Naive thymus-derived CD4-positive, alpha-beta T cell (primary cell): ENCODE data around the gene MAP3K4. TPM values are rescaled to one million over a fixed set of nuclear protein-coding genes. Genes with fewer than 3 reads are reported as not detected.

Experiments
- ATAC-seq: fragments of 150-1000 bp; cut with Tn5 transposase; 2 replicates; pipeline ENCODE4 v1.10.0; 2021; ENCODE audit warnings: mild to moderate bottlenecking, moderate library complexity
- CTCF ChIA-PET: fragments of 350-600 bp; sonication (Branson Sonifier 250); formaldehyde crosslinking; loops from one replicate; lab custom pipeline; 2021; ENCODE audit warnings: antibody characterized with exemption; lab: Charles Lee
- POLR2A ChIA-PET: fragments of 350-600 bp; sonication (Branson Sonifier 250); formaldehyde crosslinking; loops from one replicate; lab custom pipeline; 2021; ENCODE audit warnings: antibody characterized with exemption, inconsistent platforms; lab: Charles Lee
- DNase-seq, 9 donors: peaks; one replicate each; pipeline versions ENCODE4 v3.0.0 to v3.0.0-alpha.2; 2020 to 2022; ENCODE audit warnings: mixed read lengths in 1 of 9
- H3K27ac ChIP-seq: one replicate; pipeline ENCODE4 v1.7.0; 2013; ENCODE audit warnings: mild to moderate bottlenecking, low read depth, low read length, moderate library complexity
- H3K27me3 ChIP-seq, 2 donors: one replicate each; pipeline ENCODE4 v1.7.0; 2013; ENCODE audit warnings: low read length in 2 of 2, mild to moderate bottlenecking in 2 of 2, moderate library complexity in 2 of 2; ENCODE audit not compliant: control insufficient read depth in 2 of 2, insufficient read depth in 2 of 2
- H3K36me3 ChIP-seq, 3 experiments: 1 replicate in 2 of 3; 2 replicates in 1 of 3; pipeline ENCODE4 v1.7.0; 2013; ENCODE audit warnings: low read length in 3 of 3, mild to moderate bottlenecking in 3 of 3, moderate library complexity in 1 of 3; ENCODE audit not compliant: insufficient read depth in 3 of 3, control insufficient read depth in 2 of 3
- H3K4me1 ChIP-seq, 2 donors: one replicate each; pipeline ENCODE4 v1.7.0; 2013; ENCODE audit warnings: low read length in 2 of 2, mild to moderate bottlenecking in 2 of 2, moderate library complexity in 1 of 2; ENCODE audit not compliant: control insufficient read depth in 2 of 2, insufficient read depth in 2 of 2
- H3K4me3 ChIP-seq: 2 replicates; pipeline ENCODE4 v1.7.0; 2013; ENCODE audit warnings: mild to moderate bottlenecking, low read length
- H3K9me3 ChIP-seq, 3 experiments: 1 replicate in 2 of 3; 2 replicates in 1 of 3; pipeline ENCODE4 v1.7.0; 2013; ENCODE audit warnings: low read length in 3 of 3; ENCODE audit not compliant: control insufficient read depth in 2 of 3
- H3K27ac Mint-ChIP-seq, 9 donors: one replicate each; pipeline ENCODE4 v1.8.0; 2020 to 2022; ENCODE audit warnings: mixed read lengths in 9 of 9, mild to moderate bottlenecking in 8 of 9, moderate library complexity in 5 of 9, inconsistent platforms in 2 of 9
- H3K27me3 Mint-ChIP-seq, 5 donors: one replicate each; pipeline ENCODE4 v1.8.0; 2021 to 2022; ENCODE audit warnings: mixed read lengths in 5 of 5, mild to moderate bottlenecking in 1 of 5
- H3K36me3 Mint-ChIP-seq, 5 donors: one replicate each; pipeline ENCODE4 v1.8.0; 2020 to 2022; ENCODE audit warnings: mixed read lengths in 5 of 5, mild to moderate bottlenecking in 3 of 5, inconsistent platforms in 1 of 5
- H3K4me1 Mint-ChIP-seq, 7 donors: one replicate each; pipeline ENCODE4 v1.8.0; 2020 to 2022; ENCODE audit warnings: mixed read lengths in 7 of 7, mild to moderate bottlenecking in 3 of 7, inconsistent platforms in 1 of 7
- H3K4me3 Mint-ChIP-seq, 10 donors: one replicate each; pipeline ENCODE4 v1.8.0; 2020 to 2022; ENCODE audit warnings: mild to moderate bottlenecking in 10 of 10, mixed read lengths in 10 of 10, moderate library complexity in 6 of 10, inconsistent platforms in 2 of 10
- H3K9me3 Mint-ChIP-seq, 11 donors: one replicate each; pipeline ENCODE4 v1.8.0; 2020 to 2022; ENCODE audit warnings: mixed read lengths in 11 of 11, mild to moderate bottlenecking in 4 of 11, inconsistent platforms in 1 of 11, moderate library complexity in 1 of 11
- intact Hi-C, 2 donors: fragments of 100-400 bp; cut with micrococcal nuclease; formaldehyde crosslinking; loops; one replicate each; pipeline ENCODE4 v1.15.1; 2023
- polyA plus RNA-seq, 2 donors: library from polyadenylated mRNA; unstranded; fragments of 300-500 nt; fragmentation: Illumina TruSeq; gene quantifications; one replicate each; pipeline ENCODE4 v1.2.3, GENCODE V29; 2021
- total RNA-seq, 6 experiments: library from RNA in 5 of 6; stranded (reverse) in 5 of 6; gene quantifications; 1 replicate in 5 of 6; 2 replicates in 1 of 6; pipeline ENCODE4 v1.2.3 and lab custom pipeline; 2021 to 2026

MAP3K4 gene
- total and polyA plus RNA-seq, 7 experiments from 2014 or later, result 4.5 to 81.2 (median 55.4) TPM

- Mint-ChIP-seq H3K27me3 (no peaks in the 10 kb centered on the region), H3K27ac (peak overlapping the region in 1 of 9 donors; percentile 2), H3K36me3 (peaks cover 13 to 67% (median 35%) of the 10 kb centered on the region in 5 donors), H3K9me3 (no peaks in the 10 kb centered on the region), H3K4me1 (peaks cover 0 to 17% (median 11%) of the 10 kb centered on the region in 7 donors), H3K4me3 (no peak overlapping the region)
- Histone ChIP-seq H3K4me3 (no peak overlapping the region), H3K4me1 (no peaks in the 10 kb centered on the region), H3K27me3 (no peaks in the 10 kb centered on the region), H3K9me3 (no peaks in the 10 kb centered on the region), H3K36me3 (peaks cover 3 to 35% (median 4%) of the 10 kb centered on the region in 3 experiments), H3K27ac (no peak overlapping the region)
- ChIA-PET CTCF (interaction anchor here (0.6 kb wide), 1 partner anchor 1794 kb away, joined by 4 read pairs; no protein-coding TSS in a partner anchor), POLR2A (no interaction called here)
- ATAC-seq (no peak), DNase-seq (no peak)
- intact Hi-C loops, result no loop called here
Measured at GRCh38 chr6:161038229-161039031, 46.9 kb downstream of the MAP3K4 start.

- CTCF ChIA-PET, result no interaction called here
Measured at GRCh38 chr6:161041274-161041673, 49.7 kb downstream of the MAP3K4 start.

GRCh38 chr6:161044335-161044734 is 52.8 kb downstream of the MAP3K4 start:
- Histone ChIP-seq H3K36me3 (peaks cover 0 to 29% (median 0%) of the 10 kb centered on the region in 3 experiments), H3K4me3 (no peak overlapping the region), H3K27ac (no peak overlapping the region), H3K9me3 (no peaks in the 10 kb centered on the region), H3K27me3 (no peaks in the 10 kb centered on the region), H3K4me1 (no peaks in the 10 kb centered on the region)
- Mint-ChIP-seq H3K4me3 (no peak overlapping the region), H3K36me3 (peaks cover 11 to 50% (median 25%) of the 10 kb centered on the region in 5 donors), H3K4me1 (peaks cover 0 to 22% (median 10%) of the 10 kb centered on the region in 7 donors), H3K27ac (no peak overlapping the region), H3K27me3 (no peaks in the 10 kb centered on the region), H3K9me3 (no peaks in the 10 kb centered on the region)
- ChIA-PET POLR2A (no interaction called here), CTCF (no interaction called here)
- intact Hi-C loops, result no loop called here
- ATAC-seq, result no peak
- DNase-seq, result no peak

More at GRCh38 chr6:161041274-161041673, 49.7 kb downstream of the MAP3K4 start:
- no peak for ATAC-seq
- Mint-ChIP-seq H3K36me3 (peaks cover 16 to 61% (median 27%) of the 10 kb centered on the region in 5 donors), H3K4me3 (no peak overlapping the region), H3K27ac (peak overlapping the region in 1 of 9 donors; percentile 36), H3K27me3 (no peaks in the 10 kb centered on the region), H3K9me3 (no peaks in the 10 kb centered on the region), H3K4me1 (peaks cover 0 to 14% (median 11%) of the 10 kb centered on the region in 7 donors)
- Histone ChIP-seq H3K27ac (no peak overlapping the region), H3K27me3 (no peaks in the 10 kb centered on the region), H3K4me1 (no peaks in the 10 kb centered on the region), H3K4me3 (no peak overlapping the region), H3K36me3 (peaks cover 0 to 38% (median 3%) of the 10 kb centered on the region in 3 experiments), H3K9me3 (no peaks in the 10 kb centered on the region)
- intact Hi-C loops, result no loop called here
- DNase-seq, result no peak
- POLR2A ChIA-PET, result no interaction called here

GRCh38 chr6:161048641-161049040 is 57.1 kb downstream of the MAP3K4 start:
- CTCF ChIA-PET, result no interaction called here
- no peak for DNase-seq

GRCh38 chr6:161050134-161050765 is 58.7 kb downstream of the MAP3K4 start:
- ChIA-PET CTCF (no interaction called here), POLR2A (no interaction called here)
- H3K4me3 Mint-ChIP-seq, result no peak overlapping the region
- H3K36me3 Mint-ChIP-seq, result peaks cover 5 to 45% (median 15%) of the 10 kb centered on the region in 5 donors
- no peaks in the 10 kb centered on the region for H3K27me3 Mint-ChIP-seq
- peaks cover 5 to 19% (median 10%) of the 10 kb centered on the region in 7 donors for H3K4me1 Mint-ChIP-seq
- Histone ChIP-seq H3K27ac (no peak overlapping the region), H3K27me3 (no peaks in the 10 kb centered on the region), H3K9me3 (no peaks in the 10 kb centered on the region), H3K4me1 (no peaks in the 10 kb centered on the region), H3K4me3 (no peak overlapping the region), H3K36me3 (peaks cover 0 to 17% (median 0%) of the 10 kb centered on the region in 3 experiments)
- intact Hi-C loops, result no loop called here
- ATAC-seq (no peak), DNase-seq (no peak)
- H3K9me3 Mint-ChIP-seq, result no peaks in the 10 kb centered on the region
- peak overlapping the region in 1 of 9 donors; percentile 28 for H3K27ac Mint-ChIP-seq

More at GRCh38 chr6:161048641-161049040, 57.1 kb downstream of the MAP3K4 start:
- POLR2A ChIA-PET, result no interaction called here
- H3K4me1 ChIP-seq, result no peaks in the 10 kb centered on the region
- H3K27ac Mint-ChIP-seq, result no peak overlapping the region
- no peaks in the 10 kb centered on the region for H3K9me3 ChIP-seq
- H3K27ac ChIP-seq, result no peak overlapping the region
- H3K9me3 Mint-ChIP-seq, result no peaks in the 10 kb centered on the region
- intact Hi-C loops, result no loop called here
- peaks cover 5 to 26% (median 16%) of the 10 kb centered on the region in 7 donors for H3K4me1 Mint-ChIP-seq
- peaks cover 6 to 54% (median 17%) of the 10 kb centered on the region in 5 donors for H3K36me3 Mint-ChIP-seq
- no peak for ATAC-seq
- H3K27me3 ChIP-seq, result no peaks in the 10 kb centered on the region
- H3K36me3 ChIP-seq, result peaks cover 0 to 18% (median 0%) of the 10 kb centered on the region in 3 experiments
- H3K27me3 Mint-ChIP-seq, result no peaks in the 10 kb centered on the region
- H3K4me3 ChIP-seq, result no peak overlapping the region
- no peak overlapping the region for H3K4me3 Mint-ChIP-seq

- Mint-ChIP-seq H3K36me3 (peaks cover 13 to 50% (median 19%) of the 10 kb centered on the region in 5 donors), H3K4me1 (peaks cover 9 to 26% (median 16%) of the 10 kb centered on the region in 7 donors), H3K27ac (no peak overlapping the region), H3K9me3 (no peaks in the 10 kb centered on the region), H3K4me3 (no peak overlapping the region), H3K27me3 (no peaks in the 10 kb centered on the region)
- ATAC-seq (no peak), DNase-seq (no peak)
- Histone ChIP-seq H3K27me3 (no peaks in the 10 kb centered on the region), H3K4me3 (no peak overlapping the region), H3K27ac (no peak overlapping the region), H3K36me3 (peaks cover 0 to 20% (median 0%) of the 10 kb centered on the region in 3 experiments), H3K9me3 (no peaks in the 10 kb centered on the region), H3K4me1 (no peaks in the 10 kb centered on the region)
- ChIA-PET CTCF (no interaction called here), POLR2A (no interaction called here)
- intact Hi-C loops, result no loop called here
Measured at GRCh38 chr6:161053103-161053502, 61.5 kb downstream of the MAP3K4 start.
